ENCODE results near the gene NPM1.

NPM1 gene

DNA sequence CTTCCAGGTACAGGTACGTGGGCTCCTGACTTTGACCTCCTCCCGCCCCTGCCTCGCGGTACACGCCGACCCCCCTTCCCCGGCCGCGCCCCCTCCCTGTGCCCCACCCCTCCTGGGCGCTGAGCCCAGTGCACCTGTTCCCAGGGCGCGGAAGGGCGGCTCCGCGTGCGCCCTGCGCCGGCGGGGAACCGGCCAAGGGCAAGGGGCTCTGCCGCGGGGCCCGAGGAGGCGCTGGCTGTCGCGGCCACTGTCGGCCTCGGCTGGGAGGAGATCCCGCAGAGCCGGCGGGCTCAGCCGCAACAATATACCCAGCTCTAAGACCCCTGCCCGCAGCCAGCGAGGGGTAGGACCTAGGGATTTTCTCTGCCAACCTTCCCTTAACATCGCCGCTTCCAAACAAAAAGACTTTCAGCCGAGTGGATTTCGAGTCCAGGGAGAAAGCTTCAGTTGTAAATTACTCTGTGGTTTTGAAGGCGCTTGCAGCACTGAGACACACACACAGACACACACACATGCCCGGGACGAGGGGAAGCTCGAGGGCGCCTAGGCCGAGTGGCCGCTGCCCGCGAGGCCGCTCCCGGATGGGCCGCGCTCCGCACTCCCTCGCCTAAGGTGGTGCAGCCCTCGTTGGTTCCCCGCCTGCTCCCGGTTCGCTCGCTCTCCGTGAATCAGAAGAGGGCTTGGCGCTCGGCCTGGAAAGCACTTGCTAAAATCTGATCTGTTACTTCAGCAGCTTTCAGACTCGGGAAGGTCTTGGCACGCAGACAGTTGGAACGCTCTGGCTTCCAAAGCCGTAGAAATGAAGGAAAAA lies 33.0 kb downstream of the NPM1 start:
- peaks cover 15% of the 10 kb centered on the region for H3K4me1 ChIP-seq (ENCODE audit: insufficient read depth, low read length)
- H3K9me3 ChIP-seq (ENCODE audit: low read length) = no peaks in the 10 kb centered on the region
- peaks cover 2% of the 10 kb centered on the region for H3K27me3 ChIP-seq (ENCODE audit: insufficient read depth, low read length)
- no peaks in the 10 kb centered on the region for H3K36me3 ChIP-seq (ENCODE audit: insufficient read depth, low read length)
- H2AFZ ChIP-seq (ENCODE audit: low read depth, low read length) = peak overlapping the region; percentile 13
- H3K4me3 ChIP-seq (ENCODE audit: low read length) = peak overlapping the region; percentile 50

DNA sequence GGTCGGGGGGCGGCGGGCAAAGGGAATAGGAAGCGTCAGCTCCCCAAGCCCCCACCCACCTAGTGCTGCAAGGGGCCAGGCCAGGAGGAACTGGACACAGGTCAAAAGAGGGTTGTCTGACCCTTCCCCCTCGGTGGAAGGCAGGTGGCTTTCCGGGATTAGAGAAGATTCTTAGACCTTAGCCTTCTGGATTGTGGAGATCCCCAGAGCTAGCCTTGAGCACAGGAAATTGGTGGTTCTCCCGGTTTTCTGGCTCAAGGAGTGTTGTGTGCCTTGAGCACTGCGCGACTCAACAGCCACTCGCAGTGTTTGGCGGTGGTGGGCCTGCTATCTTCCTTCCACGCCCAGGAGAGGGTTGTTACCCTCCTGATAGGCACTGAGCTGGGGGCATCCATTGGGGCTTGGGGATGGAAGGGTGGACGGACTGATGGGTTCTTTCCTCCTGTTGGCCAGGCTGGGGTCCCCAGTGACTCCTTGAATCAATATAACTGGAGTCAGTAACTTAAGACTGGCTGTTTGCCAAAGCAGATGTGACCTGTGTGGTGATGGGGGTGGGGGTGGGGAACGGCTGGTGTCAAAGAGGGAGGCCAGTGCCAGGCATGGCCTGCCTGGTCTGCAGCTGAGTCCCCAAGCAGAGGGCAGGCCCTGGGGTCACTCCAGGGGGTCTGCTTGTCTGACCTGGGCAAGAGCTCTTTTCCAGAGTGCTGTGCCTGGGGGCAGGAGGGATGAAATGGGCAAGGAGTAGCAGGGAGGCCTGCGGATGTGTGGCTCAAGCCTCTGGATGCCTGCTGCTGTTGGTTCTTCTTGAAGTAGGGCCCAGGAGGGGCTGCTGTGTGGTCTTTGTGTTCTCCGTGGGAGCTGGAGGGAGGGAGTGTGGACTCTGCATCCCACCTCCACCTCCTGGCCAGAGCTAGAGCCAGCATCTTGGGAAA lies 33.9 kb downstream of the NPM1 start:
- no peaks in the 10 kb centered on the region for H3K9me3 ChIP-seq (ENCODE audit: low read length)
- H3K4me3 ChIP-seq (ENCODE audit: low read length) = no peak overlapping the region
- H2AFZ ChIP-seq (ENCODE audit: low read depth, low read length) = no peak overlapping the region
- H3K27me3 ChIP-seq (ENCODE audit: insufficient read depth, low read length) = peaks cover 2% of the 10 kb centered on the region
- peaks cover 15% of the 10 kb centered on the region for H3K4me1 ChIP-seq (ENCODE audit: insufficient read depth, low read length)
- no peaks in the 10 kb centered on the region for H3K36me3 ChIP-seq (ENCODE audit: insufficient read depth, low read length)

DNA sequence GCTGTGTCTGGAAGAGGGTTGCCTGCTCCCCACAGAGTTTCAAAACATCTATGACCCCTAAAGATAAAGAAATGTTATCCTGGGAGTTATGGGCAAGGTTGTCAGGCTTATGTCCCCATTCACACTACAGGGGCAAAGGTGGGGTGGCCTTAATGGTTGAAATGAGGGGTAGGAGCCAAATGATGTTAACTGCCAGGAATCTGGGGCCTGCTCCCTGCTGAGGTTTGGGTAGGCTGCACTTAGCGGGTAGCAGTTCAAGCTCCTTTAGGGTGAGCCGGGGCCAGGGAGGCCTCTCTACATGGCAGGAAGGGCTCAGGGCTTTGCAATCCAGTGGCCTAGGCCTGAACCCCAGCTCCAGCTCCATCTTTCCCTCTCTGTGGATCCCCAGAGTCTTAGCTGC lies 34.8 kb downstream of the NPM1 start:
- peaks cover 15% of the 10 kb centered on the region for H3K4me1 ChIP-seq (ENCODE audit: insufficient read depth, low read length)
- no peak overlapping the region for H2AFZ ChIP-seq (ENCODE audit: low read depth, low read length)
- no peaks in the 10 kb centered on the region for H3K9me3 ChIP-seq (ENCODE audit: low read length)
- H3K4me3 ChIP-seq (ENCODE audit: low read length) = no peak overlapping the region
- H3K36me3 ChIP-seq (ENCODE audit: insufficient read depth, low read length) = no peaks in the 10 kb centered on the region
- H3K27me3 ChIP-seq (ENCODE audit: insufficient read depth, low read length) = peaks cover 2% of the 10 kb centered on the region

DNA sequence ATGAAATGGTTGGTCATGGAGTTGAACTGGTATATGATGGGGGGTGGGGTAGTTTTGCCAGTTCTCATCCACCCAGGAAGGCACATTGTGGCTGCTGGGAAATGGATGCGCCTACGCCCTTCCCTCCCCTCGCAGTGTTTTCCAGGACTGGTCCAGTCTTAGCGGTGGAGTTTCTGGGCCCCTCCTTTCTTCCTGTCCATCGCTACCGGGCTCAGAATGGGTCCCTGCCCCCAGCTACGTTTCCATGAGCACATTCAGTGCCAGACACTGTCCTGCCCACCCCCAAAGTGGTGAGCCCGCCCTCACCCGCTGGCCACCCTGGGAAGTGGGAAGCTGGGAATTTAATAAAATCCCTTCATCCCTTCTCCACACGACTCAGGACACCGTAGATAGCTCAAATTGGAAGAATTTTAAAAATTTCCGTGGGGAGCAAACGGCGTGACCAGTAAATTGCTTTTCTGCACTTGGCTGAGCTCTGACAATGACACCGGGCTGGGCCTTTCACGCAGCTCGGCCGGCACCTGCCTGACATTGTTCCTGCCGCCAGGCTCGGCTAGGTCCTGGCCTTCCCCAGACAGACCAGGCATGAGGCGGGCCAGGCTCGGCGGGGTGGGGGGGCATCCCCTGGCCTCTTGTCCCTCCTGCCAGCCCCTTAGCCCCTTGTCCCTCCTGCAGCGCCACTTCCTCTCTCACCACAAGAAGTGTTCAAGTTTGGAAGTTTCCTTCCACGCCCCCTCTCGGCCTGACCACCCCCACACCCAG lies 35.4 kb downstream of the NPM1 start:
- no peak overlapping the region for H2AFZ ChIP-seq (ENCODE audit: low read depth, low read length)
- no peaks in the 10 kb centered on the region for H3K36me3 ChIP-seq (ENCODE audit: insufficient read depth, low read length)
- H3K4me3 ChIP-seq (ENCODE audit: low read length) = no peak overlapping the region

DNA sequence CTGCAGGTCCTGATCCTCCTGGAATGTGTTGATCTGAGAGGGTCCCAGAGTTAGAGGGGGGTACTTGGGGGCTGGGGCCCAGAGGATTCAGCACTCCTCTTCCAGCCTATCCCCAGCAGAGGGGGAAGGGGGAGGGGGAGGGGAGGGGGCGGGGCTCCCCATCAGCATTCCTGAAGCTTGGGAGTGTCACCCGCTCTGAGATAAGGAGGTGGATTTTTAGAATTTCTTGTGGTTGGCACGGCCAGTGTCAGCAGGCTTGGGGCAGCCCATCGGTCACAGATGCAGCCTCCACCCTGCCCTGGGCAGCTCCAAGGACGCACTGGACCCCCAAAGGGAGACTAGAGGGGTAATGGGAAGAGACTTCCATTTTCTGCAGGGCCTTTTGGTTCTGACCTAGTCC lies 37.1 kb downstream of the NPM1 start:
- no peaks in the 10 kb centered on the region for H3K9me3 ChIP-seq (ENCODE audit: low read length)
- H3K4me3 ChIP-seq (ENCODE audit: low read length) = no peak overlapping the region
- no peaks in the 10 kb centered on the region for H3K36me3 ChIP-seq (ENCODE audit: insufficient read depth, low read length)
- no peak overlapping the region for H2AFZ ChIP-seq (ENCODE audit: low read depth, low read length)
- peaks cover 10% of the 10 kb centered on the region for H3K4me1 ChIP-seq (ENCODE audit: insufficient read depth, low read length)
- peaks cover 2% of the 10 kb centered on the region for H3K27me3 ChIP-seq (ENCODE audit: insufficient read depth, low read length)

More for the DNA sequence above, 35.4 kb downstream of the NPM1 start:
- peaks cover 15% of the 10 kb centered on the region for H3K4me1 ChIP-seq (ENCODE audit: insufficient read depth, low read length)
- peaks cover 2% of the 10 kb centered on the region for H3K27me3 ChIP-seq (ENCODE audit: insufficient read depth, low read length)
- H3K9me3 ChIP-seq (ENCODE audit: low read length) = no peaks in the 10 kb centered on the region

DNA sequence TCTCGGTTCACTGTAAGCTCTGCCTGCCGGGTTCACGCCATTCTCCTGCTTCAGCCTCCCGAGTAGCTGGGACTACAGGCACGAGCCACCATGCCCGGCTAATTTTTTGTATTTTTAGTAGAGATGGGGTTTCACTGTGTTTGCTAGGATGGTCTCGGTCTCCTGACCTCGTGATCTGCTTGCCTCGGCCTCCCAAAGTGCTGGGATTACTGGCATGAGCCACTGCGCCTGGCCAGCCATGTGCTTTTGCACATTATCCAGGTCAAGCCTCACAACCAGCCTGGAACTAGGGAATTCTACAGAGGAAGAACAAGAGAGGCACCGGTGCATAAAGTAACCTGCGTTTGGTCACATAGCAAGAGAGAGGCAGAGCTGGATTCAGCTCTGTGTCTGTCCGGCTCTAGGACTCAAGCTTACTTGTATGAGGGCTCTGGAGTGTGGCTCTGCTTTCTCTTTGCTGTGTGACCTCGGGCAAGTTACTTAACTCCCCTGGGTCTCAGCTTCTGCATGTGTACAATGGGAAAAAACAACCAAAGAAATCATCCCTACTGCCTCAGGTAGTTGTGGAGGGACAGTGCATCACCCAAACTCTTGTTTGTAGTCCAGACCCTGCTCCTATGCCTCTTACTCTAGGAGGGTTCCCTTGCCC lies 38.1 kb downstream of the NPM1 start:
- H3K9me3 ChIP-seq (ENCODE audit: low read length) = no peaks in the 10 kb centered on the region
- H3K4me3 ChIP-seq (ENCODE audit: low read length) = no peak overlapping the region
- no peaks in the 10 kb centered on the region for H3K36me3 ChIP-seq (ENCODE audit: insufficient read depth, low read length)
- peaks cover 2% of the 10 kb centered on the region for H3K27me3 ChIP-seq (ENCODE audit: insufficient read depth, low read length)
- H3K4me1 ChIP-seq (ENCODE audit: insufficient read depth, low read length) = peaks cover 8% of the 10 kb centered on the region
- no peak overlapping the region for H2AFZ ChIP-seq (ENCODE audit: low read depth, low read length)

DNA sequence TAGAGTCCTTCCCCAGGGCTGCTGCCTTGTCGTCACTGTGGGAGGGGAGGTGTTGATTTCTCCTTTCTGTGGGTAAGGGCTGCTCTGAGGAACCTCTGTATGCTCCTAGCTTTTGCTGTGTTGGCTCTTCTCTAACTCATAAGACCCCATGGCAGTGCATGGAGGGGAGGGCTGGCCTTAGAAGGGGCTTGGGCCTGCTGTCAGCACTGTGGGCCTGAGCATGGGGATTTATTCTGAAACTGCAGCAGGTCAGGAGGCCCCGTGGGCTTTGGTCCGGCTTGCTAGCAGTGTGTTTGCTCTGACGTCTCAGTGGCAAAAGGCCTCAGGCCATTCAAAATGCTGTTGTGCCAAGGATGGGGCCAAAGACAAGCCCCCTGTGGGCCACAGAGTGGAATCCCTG lies 38.6 kb downstream of the NPM1 start:
- Histone ChIP-seq H3K4me3 (ENCODE audit: low read length) (no peak overlapping the region), H2AFZ (ENCODE audit: low read depth, low read length) (no peak overlapping the region), H3K36me3 (ENCODE audit: insufficient read depth, low read length) (no peaks in the 10 kb centered on the region), H3K9me3 (ENCODE audit: low read length) (no peaks in the 10 kb centered on the region), H3K4me1 (ENCODE audit: insufficient read depth, low read length) (peaks cover 8% of the 10 kb centered on the region), H3K27me3 (ENCODE audit: insufficient read depth, low read length) (peaks cover 2% of the 10 kb centered on the region)

DNA sequence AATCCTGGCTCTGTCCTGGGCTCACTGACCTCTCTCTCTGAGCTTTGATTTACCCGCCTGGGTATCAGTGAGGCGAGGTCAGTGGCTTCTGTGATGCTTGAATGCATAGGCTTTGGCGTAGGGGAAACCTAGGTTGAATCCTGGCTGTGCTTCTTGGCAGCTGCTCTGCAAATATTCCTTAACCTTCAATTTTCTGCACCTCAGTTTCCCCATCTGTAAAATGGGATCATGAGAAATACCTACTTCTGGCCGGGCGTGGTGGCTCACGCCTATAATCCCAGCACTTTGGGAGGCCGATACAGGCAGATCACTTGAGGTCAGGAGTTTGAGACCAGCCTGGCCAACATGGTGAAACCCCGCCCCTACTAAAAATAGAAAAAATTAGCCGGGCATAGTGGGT lies 39.0 kb downstream of the NPM1 start:
- no peaks in the 10 kb centered on the region for H3K27me3 ChIP-seq (ENCODE audit: insufficient read depth, low read length)
- no peak overlapping the region for H3K4me3 ChIP-seq (ENCODE audit: low read length)
- H3K9me3 ChIP-seq (ENCODE audit: low read length) = no peaks in the 10 kb centered on the region
- H2AFZ ChIP-seq (ENCODE audit: low read depth, low read length) = no peak overlapping the region
- peaks cover 8% of the 10 kb centered on the region for H3K4me1 ChIP-seq (ENCODE audit: insufficient read depth, low read length)
- no peaks in the 10 kb centered on the region for H3K36me3 ChIP-seq (ENCODE audit: insufficient read depth, low read length)

DNA sequence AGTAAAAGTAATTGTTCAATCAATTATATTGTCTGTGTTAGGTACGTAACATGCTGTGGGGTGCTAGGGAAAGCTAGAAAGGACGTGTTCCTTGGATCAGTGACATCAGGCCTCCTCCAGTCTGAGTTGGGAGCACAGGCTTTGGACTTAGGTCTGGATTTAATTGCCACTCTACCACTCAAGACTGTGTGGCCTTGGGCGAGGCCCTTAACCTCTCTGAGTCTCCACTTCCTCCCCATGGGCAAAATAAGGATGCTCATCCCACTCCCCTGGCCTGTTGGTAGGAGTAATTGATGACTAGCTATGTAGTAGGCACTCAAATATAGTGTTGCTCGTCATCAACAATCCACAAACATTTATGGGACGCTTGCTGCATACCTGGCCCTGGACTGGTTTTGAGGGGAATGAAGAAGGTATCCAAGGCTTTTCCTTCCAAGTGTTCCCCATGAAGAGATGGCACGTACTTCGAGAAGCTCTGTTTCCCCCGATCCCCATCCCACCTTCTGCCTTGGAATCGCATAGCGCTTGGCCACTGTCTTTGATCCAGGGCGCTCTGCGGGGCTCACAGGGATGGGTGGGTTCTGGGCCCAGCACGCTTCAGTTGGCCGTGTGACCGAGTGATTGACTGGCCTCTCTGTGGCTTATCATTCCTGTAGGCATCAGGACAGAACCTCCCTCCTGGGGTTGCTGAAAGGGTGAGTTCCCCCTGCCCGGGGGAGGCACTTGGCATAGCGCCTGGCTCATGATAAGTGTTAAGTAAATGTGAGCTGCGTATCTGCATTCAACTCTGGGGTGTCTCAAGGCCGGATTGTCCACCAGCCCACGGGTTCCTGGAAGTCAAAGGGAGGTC lies 39.9 kb downstream of the NPM1 start:
- Histone ChIP-seq H2AFZ (ENCODE audit: low read depth, low read length) (no peak overlapping the region), H3K9me3 (ENCODE audit: low read length) (no peaks in the 10 kb centered on the region), H3K36me3 (ENCODE audit: insufficient read depth, low read length) (no peaks in the 10 kb centered on the region)

DNA sequence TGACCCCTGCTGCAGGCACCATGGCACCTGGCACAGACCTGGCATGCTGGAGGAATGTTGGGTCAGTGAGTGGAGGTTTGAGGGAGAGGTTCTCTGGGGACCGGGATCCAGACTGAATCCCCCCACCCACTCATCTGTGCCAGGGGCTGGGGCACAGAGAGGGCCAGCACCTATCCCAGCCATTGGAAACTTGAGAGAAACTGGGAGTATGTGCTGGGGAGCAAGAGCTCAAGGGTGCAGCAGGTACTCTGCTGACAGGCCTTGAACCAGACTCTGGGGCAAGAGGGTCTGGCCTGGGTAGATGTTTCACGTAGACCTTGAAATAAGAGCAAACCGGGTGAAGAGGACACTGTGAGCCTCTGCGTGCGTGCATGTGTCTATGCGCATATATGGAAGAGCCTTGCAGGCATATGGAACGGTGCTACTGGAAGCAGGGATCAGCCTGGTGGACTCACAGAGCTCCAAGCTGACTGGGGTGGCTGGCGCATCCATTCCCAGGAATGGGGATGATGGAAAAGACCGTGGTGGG lies 40.6 kb downstream of the NPM1 start:
- H3K27me3 ChIP-seq (ENCODE audit: insufficient read depth, low read length) = no peaks in the 10 kb centered on the region
- H2AFZ ChIP-seq (ENCODE audit: low read depth, low read length) = no peak overlapping the region
- H3K4me1 ChIP-seq (ENCODE audit: insufficient read depth, low read length) = peaks cover 4% of the 10 kb centered on the region
- H3K9me3 ChIP-seq (ENCODE audit: low read length) = no peaks in the 10 kb centered on the region
- H3K4me3 ChIP-seq (ENCODE audit: low read length) = no peak overlapping the region
- H3K36me3 ChIP-seq (ENCODE audit: insufficient read depth, low read length) = no peaks in the 10 kb centered on the region

More for the DNA sequence above, 39.9 kb downstream of the NPM1 start:
- Histone ChIP-seq H3K27me3 (ENCODE audit: insufficient read depth, low read length) (no peaks in the 10 kb centered on the region), H3K4me3 (ENCODE audit: low read length) (no peak overlapping the region), H3K4me1 (ENCODE audit: insufficient read depth, low read length) (peaks cover 8% of the 10 kb centered on the region)

DNA sequence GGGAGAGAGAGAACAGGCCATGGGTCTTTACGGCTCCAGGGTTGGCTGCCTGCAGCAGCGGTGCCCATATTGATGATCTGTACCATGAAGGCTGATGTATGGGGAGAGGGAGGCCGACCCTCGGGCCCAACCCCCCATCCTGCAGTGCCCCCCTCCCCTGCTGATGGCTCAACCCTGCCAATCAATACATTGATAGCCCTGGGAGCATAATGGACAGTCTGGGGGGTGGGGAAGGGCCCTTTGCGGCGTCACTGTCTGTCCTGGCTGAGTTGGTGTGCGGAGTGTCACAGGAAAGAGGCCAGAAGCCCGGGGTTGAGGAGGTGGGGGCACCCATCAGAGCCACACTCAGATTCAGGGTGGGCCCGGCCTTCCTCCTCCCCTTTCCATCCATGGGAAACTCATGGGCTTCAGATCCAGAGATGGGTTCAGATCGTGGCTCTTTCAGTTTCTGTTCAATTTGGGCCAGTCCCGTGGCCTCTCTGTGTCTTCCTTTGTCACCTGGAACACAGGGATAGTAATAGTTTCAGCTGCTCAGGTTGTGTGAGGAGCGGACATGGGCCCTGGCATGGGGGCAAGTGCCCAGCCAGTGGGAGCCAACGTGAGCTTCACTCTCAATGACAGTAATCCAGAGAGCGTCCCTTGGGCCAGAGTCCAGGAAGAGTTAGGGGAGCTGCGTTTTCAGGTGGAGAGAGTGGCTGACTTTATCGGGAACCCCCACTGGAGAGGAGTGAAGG lies 41.3 kb downstream of the NPM1 start:
- Histone ChIP-seq H3K9me3 (ENCODE audit: low read length) (no peaks in the 10 kb centered on the region), H3K36me3 (ENCODE audit: insufficient read depth, low read length) (no peaks in the 10 kb centered on the region), H3K27me3 (ENCODE audit: insufficient read depth, low read length) (no peaks in the 10 kb centered on the region), H3K4me3 (ENCODE audit: low read length) (no peak overlapping the region), H3K4me1 (ENCODE audit: insufficient read depth, low read length) (no peaks in the 10 kb centered on the region), H2AFZ (ENCODE audit: low read depth, low read length) (no peak overlapping the region)

Data from neuron (in vitro differentiated cells).